ENCODE data around the gene GRIK5. TPM values are rescaled to one million over a fixed set of nuclear protein-coding genes. Genes with fewer than 3 reads are reported as not detected.

Gene GRIK5
- total RNA-seq, 1 experiment from 2014 or later: 0.61 TPM

GRCh38 chr19:42092350-42092749, 22.3 kb upstream of the GRIK5 start:
- intact Hi-C loops (cut with micrococcal nuclease; ENCODE audit: unreplicated experiment): loop anchor here (10.0 kb wide), 1 partner anchor 98 kb away; the partner anchor contains the start of gene ATP1A3
- Mint-ChIP-seq H3K27me3 (ENCODE audit: unreplicated experiment) (no peaks in the 10 kb centered on the region), H3K9me3 (ENCODE audit: low read depth, unreplicated experiment) (no peaks in the 10 kb centered on the region), H3K4me1 (ENCODE audit: low read depth, unreplicated experiment) (peaks cover 10% of the 10 kb centered on the region), H3K36me3 (ENCODE audit: insufficient read depth, unreplicated experiment) (no peaks in the 10 kb centered on the region), H3K4me3 (ENCODE audit: low read depth, unreplicated experiment) (peak overlapping the region; percentile 7), H3K27ac (ENCODE audit: unreplicated experiment) (no peak overlapping the region)
- peak; percentile 77 for TF ChIP-seq CTCF (IDR thresholded peaks at IDR 0.05; ENCODE audit: unreplicated experiment)
- no TSS peak for BruUV-seq (replicated peaks)
- peak; percentile 85 for DNase-seq
- CTCF ChIA-PET: interaction anchor here (0.6 to 1.0 kb wide), 4 partner anchors 13 to 696 kb away, joined by 3 to 7 read pairs (median 4); no protein-coding TSS in a partner anchor

DNA sequence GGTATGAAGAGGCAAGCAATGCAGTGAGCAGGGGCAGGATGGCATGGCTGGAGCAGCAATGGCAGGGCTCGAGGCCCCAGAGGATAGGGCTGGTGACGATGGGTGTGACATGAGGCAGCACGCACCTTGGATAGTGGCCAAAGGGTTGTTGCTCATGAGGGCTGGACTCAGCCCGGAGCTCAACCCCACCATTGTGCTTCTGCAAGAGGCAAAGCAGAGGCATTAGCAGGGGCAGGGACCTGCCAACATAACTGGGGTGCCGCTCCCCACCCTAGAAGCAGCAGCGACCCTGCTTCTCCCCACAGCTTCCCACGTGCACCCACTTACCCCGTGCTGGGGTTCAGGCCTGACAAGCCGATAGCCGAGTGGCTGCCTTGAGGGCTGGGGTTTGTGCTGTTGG, 21.7 kb upstream of the GRIK5 start:
- intact Hi-C loops (cut with micrococcal nuclease; ENCODE audit: unreplicated experiment): loop anchor here (10.0 kb wide), 1 partner anchor 97 kb away; the partner anchor contains the start of gene ATP1A3
- Mint-ChIP-seq H3K27me3 (ENCODE audit: unreplicated experiment) (no peaks in the 10 kb centered on the region), H3K36me3 (ENCODE audit: insufficient read depth, unreplicated experiment) (no peaks in the 10 kb centered on the region), H3K4me1 (ENCODE audit: low read depth, unreplicated experiment) (peaks cover 10% of the 10 kb centered on the region), H3K4me3 (ENCODE audit: low read depth, unreplicated experiment) (no peak overlapping the region), H3K27ac (ENCODE audit: unreplicated experiment) (no peak overlapping the region), H3K9me3 (ENCODE audit: low read depth, unreplicated experiment) (no peaks in the 10 kb centered on the region)
- CTCF ChIA-PET: interaction anchor here (0.6 to 1.0 kb wide), 6 partner anchors 13 to 695 kb away, joined by 3 to 7 read pairs (median 5); no protein-coding TSS in a partner anchor
- no peak for TF ChIP-seq CTCF (IDR thresholded peaks at IDR 0.05; ENCODE audit: unreplicated experiment)
- DNase-seq: peak; percentile 67
- BruUV-seq (replicated peaks): no TSS peak

DNA sequence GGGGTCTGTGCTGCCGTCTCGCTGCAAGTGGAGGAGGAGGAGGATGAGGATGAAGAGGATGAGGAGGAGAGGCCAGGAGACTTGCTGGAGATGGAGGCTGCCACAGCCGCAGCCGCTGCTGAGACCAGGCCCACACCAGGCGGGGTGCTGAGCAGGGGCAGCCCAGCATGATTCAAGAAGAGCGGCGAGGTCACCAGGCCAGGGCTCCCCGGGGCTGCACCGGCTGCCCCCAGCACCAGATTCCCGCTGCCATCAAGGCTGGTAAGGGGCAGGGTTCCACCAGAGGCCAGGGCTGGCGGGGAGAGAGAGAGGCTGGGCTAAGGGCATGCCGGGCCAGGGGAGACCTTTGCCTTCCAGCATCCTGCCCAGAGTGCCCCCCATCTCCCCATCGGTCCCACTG, 21.3 kb upstream of the GRIK5 start:
- DNase-seq: no peak
- Mint-ChIP-seq H3K36me3 (ENCODE audit: insufficient read depth, unreplicated experiment) (no peaks in the 10 kb centered on the region), H3K27ac (ENCODE audit: unreplicated experiment) (no peak overlapping the region), H3K4me3 (ENCODE audit: low read depth, unreplicated experiment) (no peak overlapping the region), H3K4me1 (ENCODE audit: low read depth, unreplicated experiment) (peaks cover 10% of the 10 kb centered on the region), H3K27me3 (ENCODE audit: unreplicated experiment) (no peaks in the 10 kb centered on the region), H3K9me3 (ENCODE audit: low read depth, unreplicated experiment) (no peaks in the 10 kb centered on the region)
- CTCF ChIA-PET: interaction anchor here (0.7 to 1.0 kb wide), 3 partner anchors 56 to 210 kb away, joined by 3 to 6 read pairs (median 6); no protein-coding TSS in a partner anchor
- no peak for TF ChIP-seq CTCF (IDR thresholded peaks at IDR 0.05; ENCODE audit: unreplicated experiment)
- intact Hi-C loops (cut with micrococcal nuclease; ENCODE audit: unreplicated experiment): loop anchor here (10.0 kb wide), 1 partner anchor 96 kb away; the partner anchor contains the start of gene ATP1A3
- BruUV-seq (replicated peaks): no TSS peak

DNA sequence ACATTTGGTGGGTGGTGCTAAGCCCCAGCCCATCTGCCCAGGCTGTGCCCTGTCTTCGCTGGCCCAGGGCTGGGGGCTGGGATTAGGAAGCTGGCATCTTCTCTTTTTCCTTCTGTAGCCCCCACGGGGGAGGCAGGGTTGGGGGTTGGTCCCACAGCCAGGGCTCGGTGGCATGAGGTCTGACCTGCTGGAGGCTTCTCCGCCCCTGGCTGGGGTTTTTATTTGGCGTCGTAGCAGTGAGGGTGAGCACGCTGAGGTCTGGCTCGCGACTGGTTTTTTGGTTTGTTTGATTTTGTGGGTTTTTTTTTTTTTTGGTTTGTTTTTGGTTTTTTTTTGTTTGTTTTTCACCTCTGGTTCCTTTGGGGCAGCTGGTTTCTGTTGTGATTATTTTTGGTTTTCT, 20.7 kb upstream of the GRIK5 start:
- CTCF ChIA-PET: no interaction called here
- peaks cover 10% of the 10 kb centered on the region for H3K4me1 Mint-ChIP-seq (ENCODE audit: low read depth, unreplicated experiment)
- no TSS peak for BruUV-seq (replicated peaks)

More for the DNA sequence above, 20.7 kb upstream of the GRIK5 start:
- Mint-ChIP-seq H3K9me3 (ENCODE audit: low read depth, unreplicated experiment) (no peaks in the 10 kb centered on the region), H3K4me3 (ENCODE audit: low read depth, unreplicated experiment) (no peak overlapping the region), H3K27ac (ENCODE audit: unreplicated experiment) (no peak overlapping the region), H3K27me3 (ENCODE audit: unreplicated experiment) (no peaks in the 10 kb centered on the region), H3K36me3 (ENCODE audit: insufficient read depth, unreplicated experiment) (peaks cover 5% of the 10 kb centered on the region)
- DNase-seq: no peak
- TF ChIP-seq CTCF (IDR thresholded peaks at IDR 0.05; ENCODE audit: unreplicated experiment): no peak
- intact Hi-C loops (cut with micrococcal nuclease; ENCODE audit: unreplicated experiment): loop anchor here (10.0 kb wide), 1 partner anchor 96 kb away; the partner anchor contains the start of gene ATP1A3
